Fibroblast of skin of scalp (primary cell): ENCODE data around the gene SP100.
"Not testable (repeated sequence)": the region's sequence is repeated elsewhere in the genome, so short reads cannot be mapped to it uniquely, and the experiment has no call there.

Experiments
- DNase-seq: peaks from one replicate; pipeline ENCODE4 v3.0.0-alpha.2; 2013

Gene SP100

GRCh38 chr2:230471074-230471473 lies 55.1 kb downstream of the SP100 start:
- no peak for DNase-seq

- DNase-seq = peak; percentile 5
Measured at GRCh38 chr2:230472621-230473018, 56.6 kb downstream of the SP100 start.

- no peak for DNase-seq
Measured at GRCh38 chr2:230473378-230473777, 57.4 kb downstream of the SP100 start.

- no peak for DNase-seq
Measured at GRCh38 chr2:230475143-230475542, 59.1 kb downstream of the SP100 start.

- no peak for DNase-seq
Measured at GRCh38 chr2:230485801-230486341, 69.9 kb downstream of the SP100 start.

GRCh38 chr2:230491219-230491618 lies 75.2 kb downstream of the SP100 start:
- DNase-seq = not testable (repeated sequence)

- DNase-seq = no peak
Measured at GRCh38 chr2:230492107-230492506, 76.1 kb downstream of the SP100 start.

- no peak for DNase-seq
Measured at GRCh38 chr2:230494980-230495379, 79.0 kb downstream of the SP100 start.

GRCh38 chr2:230496891-230497290 lies 80.9 kb downstream of the SP100 start:
- no peak for DNase-seq

- no peak for DNase-seq
Measured at GRCh38 chr2:230498506-230499107, 82.6 kb downstream of the SP100 start.

- no peak for DNase-seq
Measured at GRCh38 chr2:230502593-230502992, 86.6 kb downstream of the SP100 start.

GRCh38 chr2:230503798-230504197 lies 87.8 kb downstream of the SP100 start:
- DNase-seq = no peak

- no peak for DNase-seq
Measured at GRCh38 chr2:230505162-230505561, 89.2 kb downstream of the SP100 start.

- no peak for DNase-seq
Measured at GRCh38 chr2:230512955-230513748, 97.2 kb downstream of the SP100 start.

- DNase-seq = no peak
Measured at GRCh38 chr2:230520061-230520874, 104.3 kb downstream of the SP100 start.

- DNase-seq = peak; percentile 12
Measured at GRCh38 chr2:230520875-230521155, 104.8 kb downstream of the SP100 start.

- no peak for DNase-seq
Measured at GRCh38 chr2:230521386-230521785, 105.4 kb downstream of the SP100 start.

GRCh38 chr2:230525682-230526081 lies 109.7 kb downstream of the SP100 start:
- no peak for DNase-seq

- no peak for DNase-seq
Measured at GRCh38 chr2:230537531-230537976, 121.6 kb downstream of the SP100 start.

GRCh38 chr2:230540332-230540731 lies 124.3 kb downstream of the SP100 start:
- no peak for DNase-seq

- DNase-seq = no peak
Measured at GRCh38 chr2:230541934-230542380, 126.0 kb downstream of the SP100 start.

GRCh38 chr2:230542751-230543150 lies 126.8 kb downstream of the SP100 start:
- DNase-seq = no peak

- no peak for DNase-seq
Measured at GRCh38 chr2:230552181-230552580, 136.2 kb downstream of the SP100 start.
